ENCODE data around the gene PRIMA1.

PRIMA1 gene

GRCh38 chr14:93757206-93757605 lies 31.1 kb downstream of the PRIMA1 start:
- no peak overlapping the region for H3K4me3 ChIP-seq (replicated peaks; ENCODE audit: low read depth, low read length)
- no peak for DNase-seq (ENCODE audit: extremely low read depth, low read depth)
- TF ChIP-seq CTCF (IDR thresholded peaks at IDR 0.05; ENCODE audit: low read depth, low read length, missing control alignments) = no peak

GRCh38 chr14:93753647-93754046 lies 34.6 kb downstream of the PRIMA1 start:
- no peak for TF ChIP-seq CTCF (IDR thresholded peaks at IDR 0.05; ENCODE audit: low read depth, low read length, missing control alignments)
- DNase-seq (ENCODE audit: extremely low read depth, low read depth) = no peak
- no peak overlapping the region for H3K4me3 ChIP-seq (replicated peaks; ENCODE audit: low read depth, low read length)

GRCh38 chr14:93752980-93753561 lies 35.2 kb downstream of the PRIMA1 start:
- TF ChIP-seq CTCF (IDR thresholded peaks at IDR 0.05; ENCODE audit: low read depth, low read length, missing control alignments) = no peak
- no peak overlapping the region for H3K4me3 ChIP-seq (replicated peaks; ENCODE audit: low read depth, low read length)
- DNase-seq (ENCODE audit: extremely low read depth, low read depth) = no peak

- no peak for TF ChIP-seq CTCF (IDR thresholded peaks at IDR 0.05; ENCODE audit: low read depth, low read length, missing control alignments)
- DNase-seq (ENCODE audit: extremely low read depth, low read depth) = no peak
Measured at GRCh38 chr14:93751946-93752655, 36.2 kb downstream of the PRIMA1 start.

GRCh38 chr14:93749076-93749420 lies 39.2 kb downstream of the PRIMA1 start:
- H3K4me3 ChIP-seq (replicated peaks; ENCODE audit: low read depth, low read length) = no peak overlapping the region
- no peak for DNase-seq (ENCODE audit: extremely low read depth, low read depth)
- no peak for TF ChIP-seq CTCF (IDR thresholded peaks at IDR 0.05; ENCODE audit: low read depth, low read length, missing control alignments)

More at GRCh38 chr14:93751946-93752655, 36.2 kb downstream of the PRIMA1 start:
- H3K4me3 ChIP-seq (replicated peaks; ENCODE audit: low read depth, low read length) = no peak overlapping the region

- no peak for DNase-seq (ENCODE audit: extremely low read depth, low read depth)
- no peak overlapping the region for H3K4me3 ChIP-seq (replicated peaks; ENCODE audit: low read depth, low read length)
- TF ChIP-seq CTCF (IDR thresholded peaks at IDR 0.05; ENCODE audit: low read depth, low read length, missing control alignments) = no peak
Measured at GRCh38 chr14:93748208-93749075, 39.8 kb downstream of the PRIMA1 start.
